HG03342 (cell line): ENCODE data around the gene FOXP1.
"Not testable (repeated sequence)": the region's sequence is repeated elsewhere in the genome, so short reads cannot be mapped to it uniquely, and the experiment has no call there.

Experiments
- ATAC-seq: cut with Tn5 transposase; IDR thresholded peaks from one replicate; pipeline ENCODE4 v1.9.1; 2021; ENCODE audit warnings: mild to moderate bottlenecking, moderate library complexity; ENCODE audit not compliant: unreplicated experiment

The FOXP1 gene

DNA sequence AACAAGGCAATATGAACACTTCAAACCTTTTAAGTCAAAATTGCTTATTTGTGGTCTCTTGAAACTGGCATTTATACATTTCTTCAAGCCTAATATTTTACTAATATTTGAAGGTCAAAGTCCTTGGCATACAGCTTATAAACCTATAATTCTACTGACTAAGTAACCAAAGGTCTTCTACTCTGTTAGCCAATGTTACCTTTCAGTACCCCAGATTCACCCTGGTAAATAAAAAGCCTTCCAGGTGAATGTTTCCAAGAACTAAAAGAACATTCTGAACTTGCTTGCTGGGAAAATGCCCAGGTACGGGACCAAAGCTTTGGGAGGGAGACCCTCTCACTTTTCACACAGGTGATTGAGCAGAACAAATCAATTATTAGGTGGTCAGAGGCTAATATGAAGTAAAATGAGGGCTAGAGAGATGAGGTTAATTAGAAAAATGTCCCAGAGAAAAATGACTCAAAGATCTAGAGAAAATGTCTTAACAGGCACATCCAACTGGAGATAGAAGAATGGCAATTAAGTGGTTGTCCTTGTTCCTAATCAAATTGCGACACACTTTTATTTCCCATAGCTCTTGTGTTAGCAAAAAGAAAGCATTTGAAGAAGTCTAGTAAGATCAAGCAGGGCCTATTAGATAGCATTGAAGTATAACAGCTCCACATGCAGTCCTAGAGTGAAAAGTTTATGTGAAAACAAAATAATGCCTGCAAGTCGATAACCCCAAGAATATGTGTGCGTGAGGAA is 232.0 kb downstream of the FOXP1 start:
- ATAC-seq: no peak

DNA sequence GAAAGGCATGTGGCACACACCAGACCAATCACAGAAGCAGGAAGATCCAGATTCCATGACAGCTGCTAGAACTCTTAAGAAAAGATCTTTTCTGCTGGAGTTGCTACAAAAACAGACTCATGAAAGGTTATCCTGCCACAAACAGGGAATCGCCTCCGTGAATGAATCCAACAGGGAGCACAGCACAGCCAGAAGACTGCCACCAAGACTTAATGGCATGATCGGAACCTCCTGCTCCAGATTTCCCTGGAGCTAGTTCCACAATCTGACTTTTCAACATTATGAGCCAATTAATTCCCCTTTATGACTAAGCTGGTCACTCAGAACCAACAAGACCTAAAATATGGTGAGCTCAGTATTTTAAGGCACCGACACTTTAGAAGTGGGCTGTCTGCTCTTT is 232.5 kb downstream of the FOXP1 start:
- no peak for ATAC-seq

DNA sequence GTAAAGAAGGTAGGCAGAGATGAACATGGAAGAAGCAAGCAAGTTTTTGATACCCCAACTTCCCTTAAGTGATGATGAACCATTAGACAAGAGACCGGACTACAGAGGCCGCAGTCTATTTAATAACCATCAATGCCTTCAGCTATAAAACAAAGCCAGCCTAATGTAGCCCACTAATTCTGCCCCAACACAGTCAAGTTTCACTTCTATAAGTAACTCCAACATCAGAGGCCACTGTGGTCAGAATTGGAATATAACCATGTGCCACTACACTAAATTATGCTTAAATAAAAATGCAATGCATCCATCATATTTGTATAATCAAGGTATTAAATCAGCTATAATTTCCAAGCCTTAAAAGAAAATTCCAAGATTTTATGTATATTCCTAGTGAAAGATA is 234.7 kb downstream of the FOXP1 start:
- no peak for ATAC-seq

DNA sequence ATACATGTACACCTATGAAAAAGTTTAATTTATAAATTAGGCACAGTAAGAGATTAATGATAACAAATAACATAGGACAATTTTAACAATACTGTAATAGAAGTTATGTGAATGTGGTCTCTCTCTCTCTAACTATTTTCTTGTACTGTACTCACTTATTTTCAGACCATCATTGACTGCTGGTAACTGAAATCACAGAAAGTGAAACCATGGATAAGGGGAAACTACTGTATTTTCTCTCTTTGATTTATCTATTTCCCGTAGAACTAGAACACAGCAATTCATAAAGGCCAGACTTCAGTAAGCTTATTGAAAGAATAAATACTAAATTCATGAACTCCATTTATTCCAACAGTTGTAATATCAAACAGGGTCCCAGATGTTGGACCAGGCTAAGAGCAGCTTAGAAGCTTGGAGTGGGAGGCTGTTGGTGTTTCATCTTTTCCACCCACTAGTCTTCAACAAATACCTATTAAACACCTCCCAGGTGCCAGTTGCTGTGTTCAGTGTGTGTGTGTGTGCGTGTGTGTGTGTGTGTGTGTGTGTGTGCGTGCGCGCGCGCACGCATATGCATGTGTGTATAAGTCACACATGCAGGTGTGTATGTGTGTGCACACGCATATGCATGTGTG is 235.4 kb downstream of the FOXP1 start:
- no peak for ATAC-seq

DNA sequence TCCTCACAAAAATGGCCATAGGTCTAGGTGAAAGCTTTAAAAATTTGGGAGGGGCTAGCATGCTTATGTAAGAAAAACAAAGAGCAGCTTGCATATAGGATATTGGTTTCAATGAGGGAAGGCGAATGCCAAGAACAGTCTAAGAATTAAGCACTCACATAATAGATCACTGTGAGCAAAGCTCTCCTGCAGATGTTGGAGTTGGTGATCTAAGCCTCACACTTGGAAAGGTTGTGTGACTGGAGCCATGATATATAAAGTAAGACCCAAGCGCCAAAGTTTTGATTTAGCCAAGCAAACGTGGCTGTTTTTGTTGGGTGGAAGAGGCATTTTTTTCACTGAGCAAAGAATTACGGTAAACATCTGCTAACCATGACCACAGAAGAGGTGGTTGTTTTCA is 237.5 kb downstream of the FOXP1 start:
- no peak for ATAC-seq

DNA sequence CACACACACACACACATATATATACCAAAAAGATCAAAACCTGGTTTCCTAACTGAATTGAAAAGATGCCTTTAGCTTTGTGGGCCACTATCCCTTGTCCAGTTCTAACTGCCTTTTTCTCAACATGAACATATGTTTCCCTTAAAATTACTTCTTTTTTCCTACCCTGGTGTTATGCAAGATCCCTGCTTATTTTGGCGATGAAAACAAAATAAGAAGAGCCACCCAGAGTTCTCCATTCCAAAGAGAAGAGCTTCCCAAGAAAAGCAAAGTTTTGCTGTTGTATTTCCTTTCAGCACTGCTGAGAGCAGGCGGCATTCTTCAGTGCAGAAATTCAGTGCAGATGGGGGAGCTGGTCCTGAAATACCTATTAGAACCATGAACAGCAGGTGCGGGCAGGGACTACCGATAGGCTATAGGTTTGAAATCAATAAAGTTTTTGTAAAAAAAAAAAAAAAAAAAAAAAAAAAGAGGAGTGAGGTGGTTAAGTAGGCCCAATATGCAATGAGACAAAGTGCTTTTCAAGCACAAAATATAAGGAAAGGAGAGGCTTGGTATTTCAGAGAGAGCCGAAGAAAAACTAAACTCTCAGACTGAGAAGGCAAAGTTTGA is 238.0 kb downstream of the FOXP1 start:
- ATAC-seq: no peak

DNA sequence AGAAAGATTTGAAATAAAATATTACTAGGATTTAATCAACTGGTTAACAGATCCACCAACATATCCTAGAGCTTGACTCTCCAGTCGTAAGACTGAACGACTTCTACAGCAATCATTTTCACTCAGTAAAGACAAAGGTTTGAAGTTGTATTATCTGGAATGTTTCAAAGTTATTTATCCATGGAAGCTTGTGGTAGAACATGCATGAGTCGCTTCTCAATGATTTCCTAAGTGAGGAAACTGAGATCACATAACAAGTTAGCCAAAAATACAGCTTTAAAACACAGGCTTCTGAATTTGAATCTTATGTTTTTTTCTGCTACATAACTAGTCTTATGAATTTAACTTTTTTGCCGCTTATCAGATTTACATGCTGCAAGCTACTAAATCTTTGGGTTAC is 241.8 kb downstream of the FOXP1 start:
- no peak for ATAC-seq

DNA sequence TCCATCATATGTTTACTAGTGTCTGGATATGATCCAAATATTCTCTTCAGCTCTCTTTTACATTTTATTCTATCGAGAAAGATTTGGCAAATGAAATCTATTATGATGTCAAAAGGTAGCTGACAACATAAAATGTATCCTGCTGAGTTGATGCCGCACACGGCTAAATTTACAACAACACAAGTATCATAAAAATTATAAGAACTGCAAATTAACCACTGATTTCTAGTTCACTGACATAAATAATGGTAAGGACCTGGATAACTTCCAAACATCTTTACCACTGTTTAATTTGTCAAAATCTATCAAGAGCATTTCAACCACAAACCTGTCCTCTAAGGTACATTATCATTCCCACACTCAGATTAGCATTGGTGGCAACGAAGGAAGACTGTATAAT is 244.5 kb downstream of the FOXP1 start:
- no peak for ATAC-seq

DNA sequence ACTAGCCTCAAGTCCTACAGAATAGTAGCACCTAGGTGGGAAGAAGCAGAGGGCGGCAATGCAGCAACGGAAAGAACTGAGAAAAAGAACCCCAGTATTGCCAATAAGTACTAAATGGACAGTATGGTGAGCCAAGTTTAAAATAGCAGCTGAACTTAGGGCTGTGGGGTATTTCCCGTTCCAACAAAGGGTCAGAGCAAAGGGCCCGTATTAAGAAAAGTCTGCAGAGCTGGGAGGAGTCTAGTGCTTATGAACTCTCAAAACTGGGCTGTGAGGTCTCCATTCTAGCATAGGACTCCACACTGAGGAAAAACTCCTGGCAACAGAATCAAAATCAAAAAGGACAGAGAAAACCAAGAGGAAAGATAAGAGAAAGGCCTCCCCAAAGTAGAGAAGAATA is 250.7 kb downstream of the FOXP1 start:
- no peak for ATAC-seq

DNA sequence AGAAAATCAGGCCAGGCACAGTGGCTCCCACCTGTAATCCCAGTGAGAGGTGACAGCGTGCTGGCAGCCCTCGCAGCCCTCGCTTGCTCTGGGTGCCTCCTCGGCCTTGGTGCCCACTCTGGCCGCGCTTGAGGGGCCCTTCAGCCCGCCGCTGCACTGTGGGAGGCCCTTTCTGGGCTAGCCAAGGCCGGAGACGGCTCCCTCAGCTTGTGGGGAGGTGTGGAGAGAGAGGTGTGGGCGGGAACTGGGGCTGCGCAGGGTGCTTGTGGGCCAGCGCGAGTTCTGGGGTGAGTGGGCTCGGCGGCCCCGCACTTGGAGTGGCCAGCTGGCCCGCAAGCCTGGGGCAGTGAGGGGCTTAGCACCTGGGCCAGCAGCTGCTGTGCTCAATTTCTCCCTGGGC is 252.6 kb downstream of the FOXP1 start:
- no peak for ATAC-seq

DNA sequence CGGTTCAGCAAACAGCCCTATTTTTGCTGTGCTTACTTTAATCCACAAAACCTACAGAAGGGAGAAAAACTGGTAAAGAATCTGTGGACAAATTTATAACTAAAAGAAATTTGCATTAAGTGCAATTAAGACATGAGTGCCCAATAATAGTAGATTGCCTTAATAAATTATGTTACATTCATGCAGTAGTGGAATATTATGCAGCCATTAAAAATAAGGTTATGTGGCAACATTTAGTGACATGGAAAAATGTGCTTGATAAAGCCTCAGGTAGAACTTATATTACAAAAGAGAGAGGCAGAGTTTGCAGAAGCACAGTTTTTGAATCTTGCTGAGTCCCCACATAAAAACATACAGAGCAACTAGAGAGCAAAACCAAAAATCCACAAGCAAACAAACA is 253.0 kb downstream of the FOXP1 start:
- no peak for ATAC-seq

DNA sequence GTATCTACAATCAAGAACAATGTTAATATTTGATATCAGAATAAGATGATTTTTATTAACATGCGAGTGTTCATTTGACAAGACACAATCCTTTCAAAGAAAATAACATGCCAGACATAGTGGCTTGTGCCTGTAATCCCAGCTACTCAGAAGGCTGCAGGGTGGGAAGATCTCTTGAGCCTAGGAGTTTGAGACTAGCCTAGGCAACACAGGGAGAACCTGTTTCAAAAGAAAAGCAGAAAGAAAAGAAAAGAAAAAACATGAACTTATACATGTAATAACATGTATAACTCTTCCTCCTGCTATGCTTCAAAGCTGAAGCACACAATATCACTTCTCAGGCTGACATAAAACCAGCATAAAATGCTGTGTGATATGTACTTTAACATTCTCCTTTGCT is 253.7 kb downstream of the FOXP1 start:
- ATAC-seq: no peak

DNA sequence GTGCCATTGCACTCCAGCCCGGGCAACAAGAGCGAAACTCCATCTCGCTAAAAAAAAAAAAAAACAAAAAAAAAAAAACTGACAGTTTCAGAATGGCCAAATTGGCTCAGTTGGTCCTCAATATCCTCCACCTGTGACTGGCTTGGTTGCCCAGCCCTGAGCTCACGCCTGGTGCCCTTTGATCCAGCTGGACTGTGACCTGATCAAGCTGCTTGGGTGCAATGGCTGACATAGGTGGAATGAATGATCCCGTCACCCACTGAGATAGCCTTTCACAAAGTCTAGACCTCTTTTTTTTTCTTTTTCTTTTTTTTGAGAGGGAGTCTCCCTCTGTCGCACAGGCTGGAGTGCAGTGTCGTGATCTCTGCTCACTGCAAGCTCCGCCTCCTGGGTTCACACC is 254.6 kb downstream of the FOXP1 start:
- ATAC-seq: no peak

DNA sequence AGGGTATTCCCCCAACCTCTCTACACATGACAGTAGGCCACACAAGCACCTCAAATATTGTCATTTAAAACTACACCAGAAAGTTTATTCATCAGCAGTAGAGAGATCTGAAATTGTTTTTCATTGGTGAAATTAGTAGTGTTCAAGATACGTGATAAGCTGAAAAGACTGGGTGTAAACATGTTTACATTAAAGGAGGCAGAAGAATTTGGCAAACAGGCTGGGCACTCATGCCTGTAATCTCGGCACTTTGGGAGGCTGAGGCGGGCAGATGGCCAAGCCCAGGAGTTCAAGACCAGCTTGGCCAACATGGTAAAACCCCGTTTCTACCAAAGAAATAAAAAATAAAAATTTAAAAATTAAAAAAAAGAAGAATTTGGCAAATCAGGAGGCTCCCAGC is 255.6 kb downstream of the FOXP1 start:
- ATAC-seq: no peak

DNA sequence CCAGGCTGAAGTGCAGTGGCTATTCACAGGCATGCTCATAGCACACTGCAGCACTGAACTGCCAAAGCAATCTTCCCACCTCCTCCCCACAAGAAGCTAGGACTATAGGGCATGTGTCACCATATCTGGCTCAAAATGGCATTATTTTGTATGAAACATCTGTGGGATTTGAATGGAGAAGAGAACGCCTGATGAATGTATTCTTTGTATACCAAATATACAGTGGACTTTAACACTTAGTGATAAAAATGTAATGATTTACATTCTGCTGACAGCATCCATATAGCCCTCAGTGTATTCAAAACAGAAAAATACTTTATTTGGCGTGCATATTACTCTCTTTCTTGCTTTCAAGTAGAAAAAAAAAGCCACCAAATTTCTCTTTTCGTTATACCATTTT is 257.8 kb downstream of the FOXP1 start:
- no peak for ATAC-seq

DNA sequence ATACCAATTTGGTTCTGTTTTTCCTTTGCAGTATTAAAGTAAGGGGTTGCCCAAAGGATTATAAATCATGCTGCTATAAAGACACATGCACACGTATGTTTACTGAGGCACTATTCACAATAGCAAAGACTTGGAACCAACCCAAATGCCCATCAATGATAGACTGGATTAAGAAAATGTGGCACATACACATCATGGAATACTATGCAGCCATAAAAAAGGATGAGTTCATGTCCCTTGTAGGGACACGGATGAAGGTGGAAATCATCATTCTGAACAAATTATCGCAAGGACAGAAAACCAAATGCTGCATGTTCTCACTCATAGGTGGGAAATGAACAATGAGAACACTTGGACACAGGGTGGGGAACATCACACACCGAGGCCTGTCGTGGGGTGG is 259.3 kb downstream of the FOXP1 start:
- not testable (repeated sequence) for ATAC-seq

DNA sequence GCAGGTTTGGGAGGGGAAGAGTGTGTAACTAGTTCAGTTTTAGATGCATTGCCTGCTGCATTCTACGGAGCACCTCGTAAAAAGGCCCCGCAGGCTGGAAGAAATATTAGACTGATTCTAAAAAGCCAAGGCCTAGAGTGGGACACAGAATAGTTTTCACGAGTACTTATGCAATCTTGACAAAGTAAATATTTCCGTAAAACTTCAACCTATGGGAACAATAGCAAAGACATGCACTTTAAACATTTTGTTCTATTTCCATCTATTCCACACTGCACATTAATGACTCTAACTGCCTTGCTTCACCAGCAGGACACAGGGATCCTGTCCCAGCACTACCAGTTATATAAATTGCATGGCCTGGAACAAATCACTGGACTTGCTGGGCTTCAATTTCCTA is 260.0 kb downstream of the FOXP1 start:
- ATAC-seq: no peak

DNA sequence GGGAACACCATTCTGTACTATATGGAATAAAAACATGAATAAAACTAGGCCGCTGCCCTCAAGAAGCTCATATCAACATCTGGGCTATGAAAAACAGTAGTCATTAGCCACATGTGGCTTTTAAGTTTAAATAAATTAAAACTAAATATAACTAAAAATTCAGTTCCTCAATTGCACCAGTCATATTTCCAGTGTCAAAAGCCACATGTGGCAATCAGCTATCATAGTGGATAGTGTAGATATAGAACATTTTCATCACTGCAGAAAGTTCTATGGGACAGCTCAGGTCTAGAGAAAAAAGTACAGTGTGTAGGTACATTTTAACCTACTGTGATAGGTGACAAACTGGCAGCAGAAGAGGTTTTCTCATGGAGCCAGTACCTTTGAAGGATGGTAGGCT is 261.4 kb downstream of the FOXP1 start:
- ATAC-seq: no peak

DNA sequence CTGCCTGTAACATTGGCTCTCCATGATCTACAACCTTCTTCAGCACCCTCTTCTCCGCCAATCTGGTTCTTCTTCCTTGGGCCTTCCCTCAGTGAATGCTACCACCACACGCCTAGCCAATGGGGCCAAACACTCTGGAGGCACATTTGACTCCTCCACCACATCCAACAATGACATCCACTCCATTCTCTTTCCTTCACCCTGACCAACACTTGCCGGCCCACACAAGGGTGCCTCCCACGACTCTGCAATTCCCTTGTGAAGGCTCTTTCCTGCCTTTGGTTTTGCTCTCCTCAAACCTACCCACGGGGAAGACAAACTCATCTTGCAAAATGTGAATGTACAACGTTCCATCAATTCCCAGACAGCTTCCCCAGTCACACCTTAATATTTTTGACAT is 263.8 kb downstream of the FOXP1 start:
- no peak for ATAC-seq

DNA sequence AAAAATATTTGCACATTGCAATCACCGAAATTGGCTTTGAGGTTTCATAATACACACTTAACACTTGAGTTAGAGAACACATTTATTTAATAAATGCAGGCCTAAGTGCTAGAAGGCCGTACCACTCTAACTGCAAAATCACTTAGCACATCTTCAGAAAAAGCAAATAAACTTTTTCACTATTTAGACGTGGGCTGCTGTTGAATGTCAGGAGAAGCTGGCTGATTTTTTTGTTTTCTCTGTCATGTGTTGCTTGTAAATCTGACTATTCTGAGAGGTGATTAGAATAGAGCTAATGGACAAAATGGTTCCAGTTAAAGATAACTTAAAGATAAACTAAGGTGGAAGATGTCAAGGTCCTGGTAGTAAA is 265.1 kb downstream of the FOXP1 start:
- no peak for ATAC-seq

DNA sequence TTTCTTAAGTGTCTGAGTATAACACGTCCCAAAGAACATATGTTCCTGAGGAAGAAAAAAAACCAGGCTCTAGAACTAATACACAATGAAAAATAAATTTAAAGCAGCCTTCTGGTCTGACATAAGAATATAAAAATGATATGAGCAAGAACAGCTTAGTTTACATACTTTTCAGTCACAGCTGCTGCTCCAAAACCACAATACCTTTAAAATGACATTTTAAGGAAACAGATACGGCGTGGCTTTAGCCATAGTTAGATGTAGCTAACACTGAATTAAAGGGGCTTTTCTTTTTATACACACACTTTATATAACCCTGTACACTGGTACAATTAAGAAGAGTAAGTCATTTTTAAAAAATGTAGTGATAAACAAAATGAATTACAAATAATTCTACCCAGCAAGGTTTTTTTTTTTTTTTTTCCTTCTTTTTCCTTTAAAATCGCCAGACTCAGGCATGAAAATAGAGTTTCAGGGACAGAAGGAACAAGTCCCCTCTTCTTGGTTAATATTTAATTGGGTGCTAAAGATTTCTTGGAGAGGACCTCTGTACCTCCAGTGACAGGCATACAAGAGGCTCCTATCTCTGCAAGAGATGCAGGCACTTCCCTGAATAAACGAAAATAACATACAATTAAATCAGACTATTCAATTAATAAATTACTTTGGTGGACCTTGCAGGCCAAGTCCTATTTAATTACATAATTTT is 265.6 kb downstream of the FOXP1 start:
- no peak for ATAC-seq

DNA sequence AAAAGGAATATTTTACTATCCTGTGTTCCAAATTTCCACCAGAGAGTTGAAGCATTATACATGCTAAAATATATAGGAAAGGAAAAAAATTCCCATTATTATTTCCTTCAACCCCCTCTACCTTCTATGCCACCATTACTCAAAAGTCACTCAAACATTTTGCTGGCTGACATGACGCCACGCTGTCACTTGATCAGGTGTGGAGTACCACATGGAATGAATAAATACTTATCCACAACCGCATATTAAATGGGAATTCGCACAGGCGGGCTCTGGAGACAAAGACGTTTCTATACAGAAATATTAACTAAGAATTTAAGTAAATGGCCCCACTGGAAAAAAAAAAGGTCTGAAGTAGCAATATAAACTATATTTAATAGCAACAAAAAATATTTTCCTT is 266.4 kb downstream of the FOXP1 start:
- no peak for ATAC-seq
